Gastroesophageal sphincter (tissue), 3 donors: ENCODE data around the gene SLC2A6.

Source experiments
- POLR2A ChIP-seq, 2 donors: fragments of 450-650 bp; IDR thresholded peaks; one replicate each; pipeline ENCODE4 v1.6.1; 2017; ENCODE audit warnings: antibody characterized with exemption in 2 of 2, mild to moderate bottlenecking in 2 of 2, moderate library complexity in 1 of 2
- POLR2AphosphoS5 ChIP-seq: sonication (generic); formaldehyde crosslinking; IDR thresholded peaks from one replicate; pipeline ENCODE4 v1.6.1; 2017; ENCODE audit warnings: antibody characterized with exemption
- TF ChIP-seq, protein P1 (sequence below), 4 experiments: fragments of 200-600 bp in 2 of 4; fragments of 450-650 bp in 2 of 4; sonication (generic) in 1 of 4; IDR thresholded peaks; one replicate each; pipeline ENCODE4 v1.5.1; 2017 to 2019; ENCODE audit warnings: antibody characterized with exemption in 4 of 4, mild to moderate bottlenecking in 2 of 4, moderate library complexity in 2 of 4

DNA sequence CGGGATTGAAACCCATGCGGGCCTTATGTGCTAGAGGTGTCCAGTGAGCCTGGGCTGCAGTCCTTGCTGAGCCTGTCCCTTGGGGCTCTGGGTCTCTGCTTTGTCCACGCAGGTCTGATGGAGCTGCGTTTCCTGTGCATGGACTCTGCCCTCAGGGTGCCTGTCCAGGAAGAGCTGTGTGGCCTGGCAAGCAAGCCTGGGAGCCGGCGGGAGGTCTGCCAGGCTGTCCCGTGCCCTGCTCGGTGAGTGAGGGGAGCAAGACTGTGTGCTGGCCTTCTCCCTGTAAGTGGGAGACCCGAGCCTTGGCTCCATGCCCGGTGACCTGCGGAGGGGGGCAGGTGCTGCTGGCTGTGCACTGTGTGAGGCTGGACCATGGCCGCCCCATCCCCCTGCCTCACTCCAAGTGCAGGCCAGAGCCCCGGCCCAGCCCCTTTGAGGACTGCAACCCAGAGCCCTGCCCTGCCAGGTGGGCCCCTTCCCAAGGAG, 30.4 kb downstream of the SLC2A6 start:
- TF ChIP-seq, protein P1, sequence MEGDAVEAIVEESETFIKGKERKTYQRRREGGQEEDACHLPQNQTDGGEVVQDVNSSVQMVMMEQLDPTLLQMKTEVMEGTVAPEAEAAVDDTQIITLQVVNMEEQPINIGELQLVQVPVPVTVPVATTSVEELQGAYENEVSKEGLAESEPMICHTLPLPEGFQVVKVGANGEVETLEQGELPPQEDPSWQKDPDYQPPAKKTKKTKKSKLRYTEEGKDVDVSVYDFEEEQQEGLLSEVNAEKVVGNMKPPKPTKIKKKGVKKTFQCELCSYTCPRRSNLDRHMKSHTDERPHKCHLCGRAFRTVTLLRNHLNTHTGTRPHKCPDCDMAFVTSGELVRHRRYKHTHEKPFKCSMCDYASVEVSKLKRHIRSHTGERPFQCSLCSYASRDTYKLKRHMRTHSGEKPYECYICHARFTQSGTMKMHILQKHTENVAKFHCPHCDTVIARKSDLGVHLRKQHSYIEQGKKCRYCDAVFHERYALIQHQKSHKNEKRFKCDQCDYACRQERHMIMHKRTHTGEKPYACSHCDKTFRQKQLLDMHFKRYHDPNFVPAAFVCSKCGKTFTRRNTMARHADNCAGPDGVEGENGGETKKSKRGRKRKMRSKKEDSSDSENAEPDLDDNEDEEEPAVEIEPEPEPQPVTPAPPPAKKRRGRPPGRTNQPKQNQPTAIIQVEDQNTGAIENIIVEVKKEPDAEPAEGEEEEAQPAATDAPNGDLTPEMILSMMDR (IDR thresholded peaks at IDR 0.05) = no peak
- TF ChIP-seq POLR2A (IDR thresholded peaks at IDR 0.05) (no peak), POLR2AphosphoS5 (no peak)
